Right atrium auricular region (tissue), 2 donors: Measurements from ENCODE around the gene CLDN6. TPM values are rescaled to one million over a fixed set of nuclear protein-coding genes. Genes with fewer than 3 reads are reported as not detected.

Experiments used
- DNase-seq: peaks from one replicate; pipeline ENCODE4 v3.0.0-alpha.2; 2019; ENCODE audit warnings: low spot score
- H3K27ac ChIP-seq, 2 donors: fragments of 200-600 bp; sonication (generic); 1 replicate in 1 of 2; 2 replicates in 1 of 2; pipeline ENCODE4 v1.5.1; 2016 to 2019
- H3K27me3 ChIP-seq, 2 donors: fragments of 200-600 bp; sonication (generic); one replicate each; pipeline versions ENCODE4 v1.5.1 to v1.6.0; 2017 to 2019
- H3K36me3 ChIP-seq: fragments of 200-600 bp; sonication (generic); one replicate; pipeline ENCODE4 v1.5.1; 2016
- H3K4me1 ChIP-seq, 2 donors: fragments of 200-600 bp; sonication (generic); one replicate each; pipeline versions ENCODE4 v1.5.1 to v1.6.0; 2017 to 2019
- H3K4me3 ChIP-seq, 2 donors: fragments of 200-600 bp; sonication (generic); 1 replicate in 1 of 2; 2 replicates in 1 of 2; pipeline ENCODE4 v1.5.1; 2017 to 2019; ENCODE audit warnings: mild to moderate bottlenecking in 1 of 2, moderate library complexity in 1 of 2
- H3K9me3 ChIP-seq, 2 donors: fragments of 200-600 bp; sonication (generic); one replicate each; pipeline ENCODE4 v1.5.1; 2019
- total RNA-seq, 2 donors: library from RNA; depleted of rRNA; stranded (reverse); fragments of >200 nt; gene quantifications; one replicate each; pipeline ENCODE4 v1.1.0, GENCODE V29; 2016
- TF ChIP-seq, protein P1 (sequence below), 2 donors: fragments of 200-600 bp; sonication (generic); IDR thresholded peaks; one replicate each; pipeline ENCODE4 v1.5.1; 2019; ENCODE audit warnings: antibody characterized with exemption in 2 of 2

Gene CLDN6, protein sequence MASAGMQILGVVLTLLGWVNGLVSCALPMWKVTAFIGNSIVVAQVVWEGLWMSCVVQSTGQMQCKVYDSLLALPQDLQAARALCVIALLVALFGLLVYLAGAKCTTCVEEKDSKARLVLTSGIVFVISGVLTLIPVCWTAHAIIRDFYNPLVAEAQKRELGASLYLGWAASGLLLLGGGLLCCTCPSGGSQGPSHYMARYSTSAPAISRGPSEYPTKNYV
- total RNA-seq = not detected

DNA sequence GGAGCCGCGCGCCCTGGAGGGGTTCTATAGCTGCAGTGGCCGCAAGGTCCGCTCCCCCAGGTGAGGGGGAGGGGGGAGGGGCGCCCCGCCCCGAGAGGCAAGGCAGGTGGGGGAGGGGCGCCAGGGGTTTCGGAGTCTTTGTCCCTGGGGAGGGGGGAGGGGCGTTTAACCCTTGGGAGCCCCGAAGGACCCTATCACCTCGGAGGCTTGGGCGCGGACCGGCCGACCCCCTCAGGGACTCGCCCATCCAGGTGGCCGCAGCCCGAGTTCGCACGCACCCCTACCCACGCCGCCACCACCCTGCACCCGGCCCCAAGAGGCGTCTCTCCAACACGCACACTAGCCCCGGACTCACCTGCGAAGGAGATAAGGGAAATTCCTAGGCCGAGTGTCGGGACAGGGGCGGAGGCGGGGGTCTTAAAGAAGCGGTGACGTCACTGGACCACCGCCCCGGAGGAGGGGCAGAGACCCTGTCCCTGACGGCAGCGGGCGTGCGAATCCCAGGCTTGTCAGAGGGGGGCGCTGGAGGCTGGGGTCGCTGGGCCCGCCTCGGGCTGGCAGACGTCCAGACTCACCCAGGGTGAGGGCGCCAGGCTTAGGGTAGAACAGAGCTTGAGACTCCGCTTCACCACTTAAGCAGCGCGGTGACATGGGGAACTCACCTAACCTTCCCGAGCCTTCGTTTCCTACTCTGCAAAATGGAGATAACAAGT is at the start of gene CLDN6:
Gene CLDN6, minus strand, starts transcription at position 390 of the 713 bp plus-strand sequence. CDS start 2,162 bp downstream, outside the sequence.
- no peak for DNase-seq

DNA sequence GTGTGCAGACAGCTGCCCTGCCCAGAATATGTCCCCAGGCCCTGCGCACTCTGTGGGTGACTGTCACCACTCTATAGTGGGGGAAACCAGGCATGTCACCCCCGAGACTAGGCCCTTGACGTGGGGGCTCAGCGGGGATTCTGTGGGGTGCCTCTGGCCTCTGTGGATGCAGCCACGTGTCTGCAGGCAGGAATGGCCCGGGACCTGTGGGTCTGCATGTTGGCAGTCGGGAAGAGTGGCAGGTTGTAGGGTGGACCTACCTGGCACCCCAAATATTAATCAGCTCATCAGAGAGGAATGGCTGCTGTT is 48.4 kb upstream of the CLDN6 start:
- Histone ChIP-seq H3K4me1 (peaks cover 0 to 24% of the 10 kb centered on the region in 2 donors), H3K36me3 (no peaks in the 10 kb centered on the region), H3K27ac (peak overlapping the region; percentile 68 to 83), H3K27me3 (no peaks in the 10 kb centered on the region), H3K9me3 (no peaks in the 10 kb centered on the region), H3K4me3 (peak overlapping the region; percentile 43 to 47)
- DNase-seq = no peak
- TF ChIP-seq, protein P1, sequence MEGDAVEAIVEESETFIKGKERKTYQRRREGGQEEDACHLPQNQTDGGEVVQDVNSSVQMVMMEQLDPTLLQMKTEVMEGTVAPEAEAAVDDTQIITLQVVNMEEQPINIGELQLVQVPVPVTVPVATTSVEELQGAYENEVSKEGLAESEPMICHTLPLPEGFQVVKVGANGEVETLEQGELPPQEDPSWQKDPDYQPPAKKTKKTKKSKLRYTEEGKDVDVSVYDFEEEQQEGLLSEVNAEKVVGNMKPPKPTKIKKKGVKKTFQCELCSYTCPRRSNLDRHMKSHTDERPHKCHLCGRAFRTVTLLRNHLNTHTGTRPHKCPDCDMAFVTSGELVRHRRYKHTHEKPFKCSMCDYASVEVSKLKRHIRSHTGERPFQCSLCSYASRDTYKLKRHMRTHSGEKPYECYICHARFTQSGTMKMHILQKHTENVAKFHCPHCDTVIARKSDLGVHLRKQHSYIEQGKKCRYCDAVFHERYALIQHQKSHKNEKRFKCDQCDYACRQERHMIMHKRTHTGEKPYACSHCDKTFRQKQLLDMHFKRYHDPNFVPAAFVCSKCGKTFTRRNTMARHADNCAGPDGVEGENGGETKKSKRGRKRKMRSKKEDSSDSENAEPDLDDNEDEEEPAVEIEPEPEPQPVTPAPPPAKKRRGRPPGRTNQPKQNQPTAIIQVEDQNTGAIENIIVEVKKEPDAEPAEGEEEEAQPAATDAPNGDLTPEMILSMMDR (IDR thresholded peaks at IDR 0.05) = no peak

More for the DNA sequence above, at the start of gene CLDN6:
- no peak within 1 kb of the TSS for H3K4me3 ChIP-seq
- H3K4me1 ChIP-seq = peaks cover 0 to 38% of the 10 kb centered on the region in 2 donors
- TF ChIP-seq, protein P1 (IDR thresholded peaks at IDR 0.05) = no peak
- no peaks in the 10 kb centered on the region for H3K9me3 ChIP-seq
- no peak within 1 kb of the TSS for H3K27ac ChIP-seq
- peaks cover 0 to 11% of the 10 kb centered on the region in 2 donors for H3K27me3 ChIP-seq
- no peaks in the 10 kb centered on the region for H3K36me3 ChIP-seq

DNA sequence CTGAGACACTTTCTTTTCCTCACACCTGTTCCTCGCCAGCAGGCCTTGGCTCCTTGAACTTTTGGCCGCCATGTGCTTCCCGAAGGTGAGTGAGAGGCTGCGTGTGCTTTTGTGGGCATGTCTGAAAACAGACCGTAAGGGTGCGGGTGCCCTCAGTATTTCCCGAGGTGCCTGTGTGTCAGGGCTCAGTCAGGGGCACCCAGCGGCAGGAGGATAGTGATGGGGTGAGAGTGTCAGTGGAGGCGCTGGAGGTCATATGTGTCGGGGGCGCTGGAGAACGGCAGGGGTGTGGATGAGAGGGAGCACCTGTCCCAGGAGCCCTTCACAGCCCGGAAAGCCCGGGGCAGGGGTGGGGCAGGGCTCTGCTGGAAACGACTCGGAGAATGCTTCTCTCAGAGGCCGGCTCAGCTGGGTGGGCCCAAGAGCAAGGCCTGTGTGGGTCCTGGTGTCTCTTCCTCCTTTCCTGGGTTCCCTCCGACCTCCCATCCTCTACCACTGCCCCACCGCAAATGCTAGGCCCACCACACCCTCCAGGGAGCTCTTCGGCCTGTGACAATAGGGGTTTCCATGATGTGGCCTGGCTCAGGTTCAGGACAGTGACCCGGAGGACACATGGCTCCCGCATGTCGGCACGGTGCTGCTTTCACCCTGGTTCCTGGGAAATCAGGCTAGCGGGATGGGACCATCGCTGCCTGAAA is 47.9 kb upstream of the CLDN6 start:
- H3K36me3 ChIP-seq = no peaks in the 10 kb centered on the region
- no peaks in the 10 kb centered on the region for H3K9me3 ChIP-seq
- TF ChIP-seq, protein P1 (IDR thresholded peaks at IDR 0.05) = no peak
- peaks cover 0 to 24% of the 10 kb centered on the region in 2 donors for H3K4me1 ChIP-seq
- H3K4me3 ChIP-seq = peak overlapping the region; percentile 43 to 47
- DNase-seq = no peak
- no peaks in the 10 kb centered on the region for H3K27me3 ChIP-seq
- H3K27ac ChIP-seq = peak overlapping the region; percentile 68 to 83

DNA sequence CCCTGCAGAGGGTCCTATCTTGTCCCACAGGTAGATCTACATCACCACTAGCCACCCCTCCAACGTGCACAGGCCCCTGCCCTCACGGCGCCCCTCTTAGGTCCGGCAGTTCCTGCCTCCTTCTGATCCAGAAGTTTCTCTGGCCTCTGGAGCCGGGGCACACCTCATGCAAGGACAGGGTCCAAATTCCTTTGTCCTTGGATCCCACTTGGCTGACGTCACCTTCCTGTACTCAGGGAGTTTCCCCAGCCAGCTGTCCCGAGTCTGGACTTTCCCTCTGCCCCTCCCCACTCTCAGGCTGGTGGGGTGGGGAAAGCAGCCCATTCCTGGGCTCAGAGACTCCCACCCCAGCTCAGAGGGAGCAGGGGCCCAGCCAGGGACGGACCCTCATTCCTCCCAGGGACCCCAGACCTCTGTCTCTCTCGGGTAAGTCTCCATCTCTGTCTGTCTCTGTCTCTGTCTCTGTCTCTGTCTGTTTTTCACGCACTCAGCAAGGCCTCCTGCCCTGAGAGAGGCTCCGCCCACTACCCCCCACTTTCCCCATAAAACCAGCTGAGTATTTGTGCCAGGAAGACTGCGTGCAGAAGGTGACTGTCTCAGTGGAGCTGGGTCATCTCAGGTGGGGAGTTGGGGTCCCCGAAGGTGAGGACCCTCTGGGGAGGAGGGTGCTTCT is 47.2 kb upstream of the CLDN6 start, which contains the start of gene IL32:
Gene IL32, plus strand, starts transcription at position 572 of the 673 bp plus-strand sequence. CDS start 172 bp downstream, outside the sequence.
- H3K4me3 ChIP-seq = peak within 1 kb of the TSS; percentile 43 to 47
- no peaks in the 10 kb centered on the region for H3K36me3 ChIP-seq
- H3K9me3 ChIP-seq = no peaks in the 10 kb centered on the region
- DNase-seq = peak; percentile 92
- TF ChIP-seq, protein P1 (IDR thresholded peaks at IDR 0.05) = no peak
- H3K27me3 ChIP-seq = no peaks in the 10 kb centered on the region
- peaks cover 0 to 26% of the 10 kb centered on the region in 2 donors for H3K4me1 ChIP-seq
- peak within 1 kb of the TSS; percentile 68 to 83 for H3K27ac ChIP-seq

DNA sequence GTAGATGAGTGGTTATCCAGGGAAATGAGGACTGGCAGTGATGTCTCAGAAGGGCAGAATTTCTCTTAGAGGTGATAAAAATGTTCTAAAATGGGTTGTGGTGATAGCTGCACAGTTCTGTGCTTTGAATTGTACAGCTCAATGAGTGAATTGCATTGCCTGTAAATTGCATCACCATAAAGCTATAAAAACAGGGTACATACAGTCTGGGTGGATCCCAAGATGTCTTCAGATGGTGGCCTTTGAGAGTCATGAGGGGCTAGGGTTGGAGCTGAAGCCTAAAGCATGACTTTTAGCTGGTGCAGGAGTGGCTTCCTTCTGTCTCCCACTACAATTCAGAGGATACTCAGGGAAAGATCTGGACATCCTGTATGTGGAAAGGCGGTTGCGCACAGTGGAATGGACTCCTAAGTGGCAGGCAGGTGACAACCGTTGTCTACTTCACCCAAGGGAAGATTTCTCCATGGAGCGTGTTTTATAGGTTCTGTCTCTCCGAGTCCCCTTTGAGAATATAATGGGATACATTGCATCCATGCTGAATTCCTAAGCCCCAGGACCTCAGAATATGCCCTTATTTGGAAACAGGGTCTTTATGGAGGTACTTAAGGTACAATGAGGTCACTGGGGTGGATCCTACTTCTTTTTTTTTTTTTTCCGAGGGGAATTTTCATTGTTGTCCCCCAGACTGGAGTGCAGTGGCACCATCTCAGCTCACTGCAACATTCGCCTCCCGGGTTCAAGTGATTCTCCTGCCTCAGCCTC is 45.8 kb upstream of the CLDN6 start:
- peaks cover 0 to 36% of the 10 kb centered on the region in 2 donors for H3K4me1 ChIP-seq
- no peak overlapping the region for H3K27ac ChIP-seq
- TF ChIP-seq, protein P1 (IDR thresholded peaks at IDR 0.05) = no peak
- DNase-seq = no peak
- H3K27me3 ChIP-seq = no peaks in the 10 kb centered on the region
- H3K36me3 ChIP-seq = no peaks in the 10 kb centered on the region
- H3K9me3 ChIP-seq = no peaks in the 10 kb centered on the region
- no peak overlapping the region for H3K4me3 ChIP-seq
